ENCODE measurements around the gene IPO4. TPM values are rescaled to one million over a fixed set of nuclear protein-coding genes. Genes with fewer than 3 reads are reported as not detected.

The IPO4 gene
- total and polyA plus RNA-seq, 10 of the 15 experiments (the other 5 are each of a cell fraction or from before 2014, with no cell fraction given), result 7.8 to 139 (median 37.6) TPM

DNA sequence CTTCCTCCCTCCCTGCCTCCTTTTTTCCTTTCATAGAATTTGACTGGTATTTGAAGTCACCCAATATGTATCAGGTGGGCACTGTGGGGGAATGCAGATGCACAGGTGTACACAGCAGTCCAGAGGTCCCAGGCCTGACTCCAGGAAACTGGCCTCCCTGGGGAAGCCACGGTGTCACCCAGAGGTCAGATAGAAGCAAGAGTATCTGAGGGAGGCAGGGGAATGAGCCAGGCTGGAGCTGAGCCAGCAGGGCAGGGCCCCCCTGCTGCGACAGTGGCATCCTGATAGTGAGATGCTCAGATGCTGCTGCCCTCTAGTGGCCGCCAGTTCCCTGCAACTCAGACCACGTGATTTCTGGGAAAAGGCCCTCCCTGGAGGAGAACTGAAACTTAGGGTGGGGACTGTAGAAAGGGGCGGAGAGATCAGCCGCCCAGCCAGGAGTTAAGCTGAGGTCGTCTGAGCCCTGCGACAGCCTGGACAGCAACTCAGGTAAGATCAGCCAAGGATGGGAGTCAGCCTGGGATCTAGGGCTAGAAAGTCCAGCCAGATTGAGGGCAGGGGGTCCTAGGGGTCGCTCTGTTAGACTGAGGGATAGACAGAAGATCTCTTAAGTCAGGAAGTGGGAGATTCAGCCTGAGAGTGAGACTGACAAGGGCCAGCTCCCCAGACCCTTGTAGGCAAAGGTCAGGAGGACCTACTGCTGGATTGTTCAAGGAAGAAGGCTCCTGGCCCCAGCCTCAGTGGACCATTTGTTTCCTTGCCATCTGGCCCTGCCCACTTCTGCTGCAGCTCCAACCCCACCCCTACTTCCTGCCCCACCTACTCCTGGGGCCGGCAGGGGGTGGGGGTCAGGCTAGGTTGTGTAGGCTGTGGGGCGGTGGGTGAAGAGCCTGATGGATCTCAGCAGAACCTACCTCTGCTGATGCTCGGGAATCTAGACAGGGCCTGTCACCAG lies 27.5 kb downstream of the IPO4 start, which contains the start of gene IRF9 (continued):
- TF ChIP-seq ZNF207 (IDR thresholded peaks at IDR 0.05; ENCODE audit: borderline replicate concordance), result peak; percentile 95
- peak; percentile 79; the same call in 1 of the 2 replicates for TF ChIP-seq HDGF (IDR thresholded peaks at IDR 0.05)
- peak; percentile 66; the same call in 1 of the 2 replicates for TF ChIP-seq CHD2 (IDR thresholded peaks at IDR 0.05; ENCODE audit: borderline replicate concordance, low read depth, low read length)
- peak; percentile 88; the same call in 1 of the 2 replicates for TF ChIP-seq MTA3 (IDR thresholded peaks at IDR 0.05; ENCODE audit: borderline replicate concordance, low read length)
- TF ChIP-seq, protein P1, sequence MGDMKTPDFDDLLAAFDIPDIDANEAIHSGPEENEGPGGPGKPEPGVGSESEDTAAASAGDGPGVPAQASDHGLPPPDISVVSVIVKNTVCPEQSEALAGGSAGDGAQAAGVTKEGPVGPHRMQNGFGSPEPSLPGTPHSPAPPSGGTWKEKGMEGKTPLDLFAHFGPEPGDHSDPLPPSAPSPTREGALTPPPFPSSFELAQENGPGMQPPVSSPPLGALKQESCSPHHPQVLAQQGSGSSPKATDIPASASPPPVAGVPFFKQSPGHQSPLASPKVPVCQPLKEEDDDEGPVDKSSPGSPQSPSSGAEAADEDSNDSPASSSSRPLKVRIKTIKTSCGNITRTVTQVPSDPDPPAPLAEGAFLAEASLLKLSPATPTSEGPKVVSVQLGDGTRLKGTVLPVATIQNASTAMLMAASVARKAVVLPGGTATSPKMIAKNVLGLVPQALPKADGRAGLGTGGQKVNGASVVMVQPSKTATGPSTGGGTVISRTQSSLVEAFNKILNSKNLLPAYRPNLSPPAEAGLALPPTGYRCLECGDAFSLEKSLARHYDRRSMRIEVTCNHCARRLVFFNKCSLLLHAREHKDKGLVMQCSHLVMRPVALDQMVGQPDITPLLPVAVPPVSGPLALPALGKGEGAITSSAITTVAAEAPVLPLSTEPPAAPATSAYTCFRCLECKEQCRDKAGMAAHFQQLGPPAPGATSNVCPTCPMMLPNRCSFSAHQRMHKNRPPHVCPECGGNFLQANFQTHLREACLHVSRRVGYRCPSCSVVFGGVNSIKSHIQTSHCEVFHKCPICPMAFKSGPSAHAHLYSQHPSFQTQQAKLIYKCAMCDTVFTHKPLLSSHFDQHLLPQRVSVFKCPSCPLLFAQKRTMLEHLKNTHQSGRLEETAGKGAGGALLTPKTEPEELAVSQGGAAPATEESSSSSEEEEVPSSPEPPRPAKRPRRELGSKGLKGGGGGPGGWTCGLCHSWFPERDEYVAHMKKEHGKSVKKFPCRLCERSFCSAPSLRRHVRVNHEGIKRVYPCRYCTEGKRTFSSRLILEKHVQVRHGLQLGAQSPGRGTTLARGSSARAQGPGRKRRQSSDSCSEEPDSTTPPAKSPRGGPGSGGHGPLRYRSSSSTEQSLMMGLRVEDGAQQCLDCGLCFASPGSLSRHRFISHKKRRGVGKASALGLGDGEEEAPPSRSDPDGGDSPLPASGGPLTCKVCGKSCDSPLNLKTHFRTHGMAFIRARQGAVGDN (IDR thresholded peaks at IDR 0.05), result no peak; the same call in 1 of the 2 replicates
- TF ChIP-seq ATF7 (IDR thresholded peaks at IDR 0.05; ENCODE audit: low read depth), result peak; percentile 63; the same call in 1 of the 2 replicates
- TF ChIP-seq NBN (IDR thresholded peaks at IDR 0.05), result peak; percentile 92
- TF ChIP-seq, protein P2, sequence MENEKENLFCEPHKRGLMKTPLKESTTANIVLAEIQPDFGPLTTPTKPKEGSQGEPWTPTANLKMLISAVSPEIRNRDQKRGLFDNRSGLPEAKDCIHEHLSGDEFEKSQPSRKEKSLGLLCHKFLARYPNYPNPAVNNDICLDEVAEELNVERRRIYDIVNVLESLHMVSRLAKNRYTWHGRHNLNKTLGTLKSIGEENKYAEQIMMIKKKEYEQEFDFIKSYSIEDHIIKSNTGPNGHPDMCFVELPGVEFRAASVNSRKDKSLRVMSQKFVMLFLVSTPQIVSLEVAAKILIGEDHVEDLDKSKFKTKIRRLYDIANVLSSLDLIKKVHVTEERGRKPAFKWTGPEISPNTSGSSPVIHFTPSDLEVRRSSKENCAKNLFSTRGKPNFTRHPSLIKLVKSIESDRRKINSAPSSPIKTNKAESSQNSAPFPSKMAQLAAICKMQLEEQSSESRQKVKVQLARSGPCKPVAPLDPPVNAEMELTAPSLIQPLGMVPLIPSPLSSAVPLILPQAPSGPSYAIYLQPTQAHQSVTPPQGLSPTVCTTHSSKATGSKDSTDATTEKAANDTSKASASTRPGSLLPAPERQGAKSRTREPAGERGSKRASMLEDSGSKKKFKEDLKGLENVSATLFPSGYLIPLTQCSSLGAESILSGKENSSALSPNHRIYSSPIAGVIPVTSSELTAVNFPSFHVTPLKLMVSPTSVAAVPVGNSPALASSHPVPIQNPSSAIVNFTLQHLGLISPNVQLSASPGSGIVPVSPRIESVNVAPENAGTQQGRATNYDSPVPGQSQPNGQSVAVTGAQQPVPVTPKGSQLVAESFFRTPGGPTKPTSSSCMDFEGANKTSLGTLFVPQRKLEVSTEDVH (IDR thresholded peaks at IDR 0.05; ENCODE audit: low read depth, partially characterized antibody), result peak; percentile 58
- TF ChIP-seq NFYA (IDR thresholded peaks at IDR 0.05; ENCODE audit: borderline replicate concordance, low read depth, low read length), result no peak
- TF ChIP-seq FOXM1 (IDR thresholded peaks at IDR 0.05; ENCODE audit: low read depth, low read length), result peak; percentile 72; the same call in 1 of the 2 replicates
- TF ChIP-seq FOS (IDR thresholded peaks at IDR 0.05; ENCODE audit: borderline replicate concordance, extremely low read depth, insufficient read length), result no peak
- no peak for TF ChIP-seq ZNF384 (IDR thresholded peaks at IDR 0.05; ENCODE audit: borderline replicate concordance, low read depth, low read length)
- TF ChIP-seq KLF5 (IDR thresholded peaks at IDR 0.05; ENCODE audit: partially characterized antibody), result peak; percentile 75
- TF ChIP-seq BRCA1 (IDR thresholded peaks at IDR 0.05; ENCODE audit: low read depth, low read length), result no peak
- TF ChIP-seq EP300 (IDR thresholded peaks at IDR 0.05; ENCODE audit: borderline replicate concordance in 1 of 2, control insufficient read depth in 1 of 2, low read depth in 2 of 2, low read length in 2 of 2), result peak in 1 of 2 experiments; percentile 52; a peak in 1 of 4 replicates
- peak; percentile 63 for TF ChIP-seq SIN3A (IDR thresholded peaks at IDR 0.05; ENCODE audit: low read depth, low read length)
- TF ChIP-seq RFX5 (IDR thresholded peaks at IDR 0.05; ENCODE audit: low read depth, low read length), result no peak

Measured in GM12878 (cell line).